ENCODE results near the gene PPP1R3D.

The PPP1R3D gene

GRCh38 chr20:59923514-59923913 lies 16.6 kb downstream of the PPP1R3D start:
- no peak overlapping the region for H2AFZ ChIP-seq (ENCODE audit: low read depth)
- H3K4me3 ChIP-seq (IDR thresholded peaks at IDR 0.05; ENCODE audit: insufficient read depth, low read depth, low read length), result no peak overlapping the region
- peak overlapping the region; percentile 8; the same call in 1 of the 2 replicates for H3K4me2 ChIP-seq
- H3K4me1 ChIP-seq (ENCODE audit: low read depth, poor library complexity, severe bottlenecking), result peaks cover 36% of the 10 kb centered on the region
- H3K27me3 ChIP-seq (ENCODE audit: insufficient read depth, low read depth), result no peaks in the 10 kb centered on the region
- no peaks in the 10 kb centered on the region for H3K79me2 ChIP-seq (ENCODE audit: insufficient read depth, low read depth)
- no peaks in the 10 kb centered on the region for H3K36me3 ChIP-seq (ENCODE audit: insufficient read depth)
- TF ChIP-seq CTCF (conservative IDR thresholded peaks at IDR 0.05; ENCODE audit: low read depth, low read length), result no peak
- no peaks in the 10 kb centered on the region for H4K20me1 ChIP-seq (ENCODE audit: insufficient read depth)
- no peak overlapping the region; the same call in 1 of the 2 replicates for H3K27ac ChIP-seq
- H3K9ac ChIP-seq, result no peak overlapping the region

GRCh38 chr20:59920944-59921343 lies 19.2 kb downstream of the PPP1R3D start:
- H3K4me3 ChIP-seq (IDR thresholded peaks at IDR 0.05; ENCODE audit: insufficient read depth, low read depth, low read length), result no peak overlapping the region
- H3K4me2 ChIP-seq, result no peak overlapping the region
- H3K27ac ChIP-seq, result no peak overlapping the region
- no peaks in the 10 kb centered on the region for H3K27me3 ChIP-seq (ENCODE audit: insufficient read depth, low read depth)
- TF ChIP-seq CTCF (conservative IDR thresholded peaks at IDR 0.05; ENCODE audit: low read depth, low read length), result no peak
- no peaks in the 10 kb centered on the region for H3K36me3 ChIP-seq (ENCODE audit: insufficient read depth)
- H3K9ac ChIP-seq, result no peak overlapping the region
- peaks cover 22% of the 10 kb centered on the region for H3K4me1 ChIP-seq (ENCODE audit: low read depth, poor library complexity, severe bottlenecking)
- no peaks in the 10 kb centered on the region for H3K79me2 ChIP-seq (ENCODE audit: insufficient read depth, low read depth)
- no peak overlapping the region for H2AFZ ChIP-seq (ENCODE audit: low read depth)
- no peaks in the 10 kb centered on the region for H4K20me1 ChIP-seq (ENCODE audit: insufficient read depth)

GRCh38 chr20:59912609-59913008 lies 27.5 kb downstream of the PPP1R3D start:
- no peaks in the 10 kb centered on the region for H3K79me2 ChIP-seq (ENCODE audit: insufficient read depth, low read depth)
- no peak for TF ChIP-seq CTCF (conservative IDR thresholded peaks at IDR 0.05; ENCODE audit: low read depth, low read length)
- no peaks in the 10 kb centered on the region for H3K27me3 ChIP-seq (ENCODE audit: insufficient read depth, low read depth)
- H3K4me2 ChIP-seq, result no peak overlapping the region
- no peaks in the 10 kb centered on the region for H4K20me1 ChIP-seq (ENCODE audit: insufficient read depth)
- H2AFZ ChIP-seq (ENCODE audit: low read depth), result no peak overlapping the region
- no peak overlapping the region for H3K4me3 ChIP-seq (IDR thresholded peaks at IDR 0.05; ENCODE audit: insufficient read depth, low read depth, low read length)
- H3K36me3 ChIP-seq (ENCODE audit: insufficient read depth), result no peaks in the 10 kb centered on the region
- H3K9ac ChIP-seq, result no peak overlapping the region
- no peaks in the 10 kb centered on the region for H3K4me1 ChIP-seq (ENCODE audit: low read depth, poor library complexity, severe bottlenecking)
- no peak overlapping the region for H3K27ac ChIP-seq

GRCh38 chr20:59911041-59911440 lies 29.1 kb downstream of the PPP1R3D start:
- H4K20me1 ChIP-seq (ENCODE audit: insufficient read depth), result no peaks in the 10 kb centered on the region
- H3K36me3 ChIP-seq (ENCODE audit: insufficient read depth), result no peaks in the 10 kb centered on the region
- H3K4me1 ChIP-seq (ENCODE audit: low read depth, poor library complexity, severe bottlenecking), result no peaks in the 10 kb centered on the region
- H3K4me3 ChIP-seq (IDR thresholded peaks at IDR 0.05; ENCODE audit: insufficient read depth, low read depth, low read length), result no peak overlapping the region
- no peak for TF ChIP-seq CTCF (conservative IDR thresholded peaks at IDR 0.05; ENCODE audit: low read depth, low read length)
- H2AFZ ChIP-seq (ENCODE audit: low read depth), result no peak overlapping the region
- no peaks in the 10 kb centered on the region for H3K27me3 ChIP-seq (ENCODE audit: insufficient read depth, low read depth)
- no peaks in the 10 kb centered on the region for H3K79me2 ChIP-seq (ENCODE audit: insufficient read depth, low read depth)
- no peak overlapping the region for H3K27ac ChIP-seq
- no peak overlapping the region for H3K4me2 ChIP-seq
- no peak overlapping the region for H3K9ac ChIP-seq
